ENCODE measurements around the gene NDRG4.

NDRG4 gene

GRCh38 chr16:58495521-58496331, 4.2 kb upstream of the NDRG4 start:
- no peak for DNase-seq

GRCh38 chr16:58497468-58497867, 2.5 kb upstream of the NDRG4 start:
- DNase-seq = no peak

GRCh38 chr16:58497935-58498334, 2.0 kb upstream of the NDRG4 start:
- no peak for DNase-seq

- no peak for DNase-seq
Observed at GRCh38 chr16:58498341-58499091, 1.4 kb upstream of the NDRG4 start.

- no peak for DNase-seq
Observed at GRCh38 chr16:58499092-58499511, 841 bp upstream of the NDRG4 start.

- no peak for DNase-seq
Observed at GRCh38 chr16:58500430-58501241, 693 bp downstream of the NDRG4 start.

GRCh38 chr16:58501242-58502131, 1.5 kb downstream of the NDRG4 start:
- DNase-seq = no peak

GRCh38 chr16:58502217-58502921, 2.4 kb downstream of the NDRG4 start:
- DNase-seq = no peak

- no peak for DNase-seq
Observed at GRCh38 chr16:58503166-58503862, 3.4 kb downstream of the NDRG4 start.

GRCh38 chr16:58503863-58504688, 4.1 kb downstream of the NDRG4 start:
- no peak for DNase-seq

GRCh38 chr16:58506241-58507194, 6.6 kb downstream of the NDRG4 start:
- DNase-seq = no peak

GRCh38 chr16:58507195-58507962, 7.4 kb downstream of the NDRG4 start:
- DNase-seq = no peak

GRCh38 chr16:58507963-58508670, 8.2 kb downstream of the NDRG4 start:
- no peak for DNase-seq

GRCh38 chr16:58508671-58509251, 8.8 kb downstream of the NDRG4 start:
- no peak for DNase-seq

- DNase-seq = no peak
Observed at GRCh38 chr16:58509256-58510096, 9.5 kb downstream of the NDRG4 start.

Data from fibroblast of skin of right quadriceps (primary cell).